AG08396 (cell line): Measurements from ENCODE around the gene RBM4.
"Not testable (repeated sequence)": the region's sequence is repeated elsewhere in the genome, so short reads cannot be mapped to it uniquely, and the experiment has no call there.

ENCODE experiments used
- DNase-seq: peaks from one replicate; pipeline ENCODE4 v3.0.0; 2012; ENCODE audit warnings: low spot score, mixed read lengths

The RBM4 gene

DNA sequence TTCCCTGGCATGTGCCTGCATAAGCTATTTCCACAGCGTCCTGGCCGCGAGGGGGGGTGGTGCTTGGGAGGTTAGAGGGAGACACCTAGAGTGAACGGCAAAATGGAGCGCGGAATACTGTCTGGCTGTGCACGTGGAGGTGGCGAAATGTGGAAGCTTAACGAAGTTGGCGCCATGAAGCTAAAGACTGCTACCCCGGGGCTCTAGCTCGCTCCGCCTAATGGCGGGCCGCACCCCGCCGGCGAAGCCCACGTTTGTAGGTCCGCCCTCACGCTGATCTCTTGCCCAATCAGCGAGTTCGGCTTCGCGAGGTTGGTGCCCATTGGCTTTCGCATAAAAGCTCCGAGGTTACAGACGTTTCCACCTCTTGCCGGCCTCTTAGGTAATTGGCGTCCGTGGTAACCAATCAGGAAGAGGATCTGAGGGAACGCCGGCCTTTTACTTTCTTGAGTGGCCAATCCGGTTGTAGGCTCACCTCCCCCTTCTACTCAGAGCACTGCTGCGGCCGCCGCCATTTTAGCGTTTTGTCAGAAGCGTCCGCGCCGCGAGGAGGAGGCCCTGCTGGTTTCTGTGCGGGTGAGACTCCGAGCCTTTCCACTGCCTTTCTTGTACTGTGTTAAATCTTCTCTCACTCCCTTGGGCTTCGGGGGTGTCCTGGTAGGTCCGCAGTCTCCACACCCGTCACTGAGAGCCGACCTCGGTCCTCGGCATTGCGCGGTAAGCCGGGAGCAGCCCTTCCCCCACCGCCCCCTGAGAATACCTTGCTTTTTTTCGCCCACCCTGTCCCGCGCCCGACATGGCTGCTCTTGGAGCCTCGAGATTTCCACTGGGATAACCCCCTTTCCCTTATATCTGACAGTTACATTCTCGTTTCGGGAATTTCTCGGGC lies at the start of gene RBM4:
RBM4 (plus strand) TSS at position 527 of the 889 bp plus-strand sequence. CDS start 1,009 bp downstream, outside the sequence.
- DNase-seq = peak; percentile 99

DNA sequence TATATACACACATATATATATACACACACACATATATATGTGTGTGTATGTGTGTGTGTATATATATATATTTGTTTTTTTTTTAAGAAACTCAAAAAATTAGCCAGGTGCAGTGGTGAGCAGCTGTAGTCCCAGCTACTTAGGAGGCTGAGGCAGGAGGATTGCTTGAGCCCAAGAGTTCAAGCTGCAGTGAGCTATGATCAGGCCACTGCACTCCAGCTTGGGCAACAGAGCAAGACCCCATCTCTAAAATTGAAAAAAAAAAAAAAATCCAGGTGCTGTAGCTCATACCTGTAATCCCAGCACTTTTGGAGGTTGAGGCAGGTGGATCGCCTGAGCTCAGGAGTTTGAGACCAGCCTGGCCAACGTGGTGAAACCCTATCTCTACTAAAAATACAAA lies 49.2 kb upstream of the RBM4 start:
- not testable (repeated sequence) for DNase-seq

GRCh38 chr11:66589996-66590675 lies 48.4 kb upstream of the RBM4 start:
- no peak for DNase-seq

- no peak for DNase-seq
Measured at GRCh38 chr11:66591175-66591574, 47.3 kb upstream of the RBM4 start.

- peak; percentile 100 for DNase-seq
Measured at GRCh38 chr11:66592457-66593302, 45.8 kb upstream of the RBM4 start, which contains the start of the genes CCDC87 and CCS. Gene CCDC87 (minus strand): TSS chr11:66593063. CDS start chr11:66593015, 48 bp downstream. Gene CCS (plus strand): TSS chr11:66593185. CDS start chr11:66593262, 77 bp downstream.

DNA sequence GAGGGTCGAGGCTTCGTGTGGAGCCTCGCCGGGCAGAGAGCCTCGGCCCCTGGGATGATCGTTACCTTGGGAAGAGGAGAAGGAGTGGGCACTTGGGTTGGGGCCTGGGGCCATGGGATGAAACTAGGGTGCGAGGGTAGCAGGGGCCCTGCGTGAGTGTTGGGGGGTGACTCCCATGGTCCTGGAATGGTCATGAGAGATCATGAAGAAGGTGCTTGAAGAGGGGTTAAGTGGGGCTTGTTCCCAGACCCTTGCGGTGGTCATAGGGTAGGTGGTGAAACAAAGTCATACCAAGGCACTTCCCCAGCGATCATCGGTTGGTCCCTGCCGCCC lies 45.2 kb upstream of the RBM4 start:
- DNase-seq = no peak

- DNase-seq = no peak
Measured at GRCh38 chr11:66593650-66594049, 44.9 kb upstream of the RBM4 start.

DNA sequence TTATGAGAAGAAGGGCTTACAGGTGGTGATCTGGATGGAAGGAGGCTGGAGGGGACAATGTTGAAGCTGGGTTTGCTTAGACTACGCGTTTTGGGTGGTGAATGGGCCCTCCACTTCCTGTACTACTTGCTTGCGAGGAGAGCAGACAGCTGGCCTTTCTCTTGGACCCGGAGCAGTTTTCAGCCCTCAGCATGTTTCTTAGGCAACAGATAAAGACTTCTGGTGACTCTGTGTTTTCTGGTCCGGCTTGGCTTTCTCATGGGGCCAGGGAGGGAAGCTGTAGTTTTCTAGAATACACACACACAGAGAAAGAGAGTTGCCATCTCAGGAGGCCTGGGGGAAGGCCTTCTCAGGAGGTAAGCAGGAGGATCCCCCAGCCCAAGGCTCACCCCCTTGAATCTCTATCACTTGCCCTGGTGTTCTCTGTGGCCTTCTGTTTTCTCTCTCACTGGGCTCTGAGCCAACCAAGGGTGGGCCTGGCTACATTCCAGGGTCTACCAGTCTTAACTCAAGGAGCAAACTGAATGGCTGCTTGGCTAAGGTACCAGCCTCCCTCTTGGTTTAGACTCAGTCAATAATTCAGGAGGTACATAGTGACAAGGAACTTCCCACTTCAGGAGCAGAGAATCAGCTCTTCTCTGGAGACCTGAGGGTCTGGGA lies 43.1 kb upstream of the RBM4 start:
- no peak for DNase-seq

DNA sequence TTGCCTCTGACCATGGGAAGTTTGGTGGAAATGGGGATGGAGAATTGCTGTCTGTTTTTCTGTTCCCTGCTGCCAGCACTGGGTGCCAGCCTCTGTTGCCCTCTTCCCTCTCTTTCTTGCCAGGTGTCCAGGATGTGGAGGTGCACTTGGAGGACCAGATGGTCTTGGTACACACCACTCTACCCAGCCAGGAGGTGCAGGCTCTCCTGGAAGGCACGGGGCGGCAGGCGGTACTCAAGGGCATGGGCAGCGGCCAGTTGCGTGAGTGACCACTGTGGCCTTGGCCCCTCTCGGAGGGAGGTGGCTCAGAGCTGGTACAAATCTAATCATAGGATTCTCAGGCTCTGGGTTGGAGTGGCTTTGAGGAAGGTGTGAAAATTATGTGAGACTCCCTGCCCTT lies 39.5 kb upstream of the RBM4 start:
- no peak for DNase-seq

- no peak for DNase-seq
Measured at GRCh38 chr11:66600219-66600618, 38.3 kb upstream of the RBM4 start.

DNA sequence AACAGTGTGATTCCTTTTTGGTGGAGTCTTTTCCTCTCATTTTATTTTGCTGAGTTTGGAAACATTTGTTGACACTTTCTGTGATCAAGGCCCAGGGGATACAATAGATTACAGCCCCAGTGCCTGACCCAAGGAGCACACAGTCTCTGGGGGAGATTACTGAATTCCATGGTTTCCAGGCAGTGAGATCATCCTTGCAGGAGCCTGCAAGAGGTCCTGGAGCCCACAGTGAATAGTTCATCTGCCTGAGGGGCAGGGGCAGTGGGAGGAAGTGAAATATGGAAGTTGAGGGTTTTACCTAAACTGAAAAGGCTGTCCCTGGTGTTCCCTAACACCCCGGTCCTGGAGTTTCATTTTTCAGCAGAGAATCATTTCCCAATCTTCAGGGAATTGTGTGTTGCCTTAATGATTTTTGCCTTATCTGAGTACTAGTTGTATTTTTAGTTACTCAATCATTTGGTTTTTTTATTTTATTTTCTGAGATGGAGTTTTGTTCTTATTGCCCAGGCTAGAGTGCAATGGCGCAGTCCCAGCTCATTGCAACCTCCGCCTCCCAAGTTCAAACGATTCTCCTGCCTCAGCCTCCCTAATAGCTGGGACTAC lies 37.8 kb upstream of the RBM4 start:
- no peak for DNase-seq

GRCh38 chr11:66603072-66603471 lies 35.4 kb upstream of the RBM4 start:
- no peak for DNase-seq

- no peak for DNase-seq
Measured at GRCh38 chr11:66604155-66604554, 34.3 kb upstream of the RBM4 start.

- DNase-seq = not testable (repeated sequence)
Measured at GRCh38 chr11:66606608-66607007, 31.9 kb upstream of the RBM4 start.

DNA sequence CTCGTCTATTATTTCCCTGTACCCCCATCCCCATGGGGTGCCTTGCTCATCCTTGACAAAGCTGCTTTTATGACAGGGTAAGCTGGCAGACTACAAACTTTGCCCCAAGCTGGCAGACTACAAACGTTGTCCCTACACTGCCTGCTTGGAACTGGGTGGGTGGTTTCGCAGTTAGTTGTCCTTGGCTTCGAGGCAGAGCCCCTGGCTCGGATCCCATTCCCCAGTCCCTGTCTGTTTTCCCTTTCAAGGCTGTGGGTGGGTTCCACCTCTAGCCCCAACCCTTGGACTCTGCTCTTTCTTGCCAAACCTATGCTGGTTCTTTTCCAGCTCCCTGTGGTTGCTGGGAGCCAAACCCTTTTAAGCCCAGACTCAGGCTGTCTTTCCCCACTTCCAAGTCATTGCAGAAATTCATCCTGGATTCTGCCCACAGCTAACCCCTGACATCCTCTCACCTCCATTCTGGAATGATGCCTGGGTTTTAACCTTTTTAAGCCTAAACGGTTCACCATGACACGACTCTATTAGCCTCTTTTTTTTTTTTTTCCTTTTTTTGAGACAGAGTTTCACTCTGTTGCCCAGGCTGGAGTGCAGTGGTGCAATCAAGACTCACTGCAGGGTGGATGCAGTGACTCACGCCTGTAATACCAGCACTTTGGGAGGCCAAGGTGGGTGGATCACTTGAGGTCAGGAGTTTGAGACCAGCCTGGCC lies 31.2 kb upstream of the RBM4 start:
- DNase-seq = peak; percentile 62

GRCh38 chr11:66609721-66610617 lies 28.5 kb upstream of the RBM4 start:
- DNase-seq = no peak

- DNase-seq = no peak
Measured at GRCh38 chr11:66612458-66612857, 26.0 kb upstream of the RBM4 start.

DNA sequence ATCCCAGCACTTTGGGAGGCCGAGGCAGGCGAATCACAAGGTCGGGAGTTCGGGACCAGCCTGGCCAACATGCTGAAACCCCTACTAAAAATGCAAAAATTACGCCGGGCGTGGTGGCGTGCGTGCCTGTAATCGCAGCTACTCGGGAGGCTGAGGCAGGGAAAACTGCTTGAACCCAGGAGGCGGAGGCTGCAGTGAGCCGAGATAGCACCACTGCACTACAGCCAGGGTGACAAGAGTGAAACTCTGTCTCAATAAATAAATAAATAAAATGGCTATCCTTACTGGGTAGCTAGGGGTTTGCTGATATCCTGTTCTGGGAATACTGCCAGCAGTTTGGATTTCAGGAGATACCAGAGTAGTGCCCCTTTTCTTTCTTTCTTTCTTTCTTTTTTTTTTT lies 24.4 kb upstream of the RBM4 start:
- no peak for DNase-seq

DNA sequence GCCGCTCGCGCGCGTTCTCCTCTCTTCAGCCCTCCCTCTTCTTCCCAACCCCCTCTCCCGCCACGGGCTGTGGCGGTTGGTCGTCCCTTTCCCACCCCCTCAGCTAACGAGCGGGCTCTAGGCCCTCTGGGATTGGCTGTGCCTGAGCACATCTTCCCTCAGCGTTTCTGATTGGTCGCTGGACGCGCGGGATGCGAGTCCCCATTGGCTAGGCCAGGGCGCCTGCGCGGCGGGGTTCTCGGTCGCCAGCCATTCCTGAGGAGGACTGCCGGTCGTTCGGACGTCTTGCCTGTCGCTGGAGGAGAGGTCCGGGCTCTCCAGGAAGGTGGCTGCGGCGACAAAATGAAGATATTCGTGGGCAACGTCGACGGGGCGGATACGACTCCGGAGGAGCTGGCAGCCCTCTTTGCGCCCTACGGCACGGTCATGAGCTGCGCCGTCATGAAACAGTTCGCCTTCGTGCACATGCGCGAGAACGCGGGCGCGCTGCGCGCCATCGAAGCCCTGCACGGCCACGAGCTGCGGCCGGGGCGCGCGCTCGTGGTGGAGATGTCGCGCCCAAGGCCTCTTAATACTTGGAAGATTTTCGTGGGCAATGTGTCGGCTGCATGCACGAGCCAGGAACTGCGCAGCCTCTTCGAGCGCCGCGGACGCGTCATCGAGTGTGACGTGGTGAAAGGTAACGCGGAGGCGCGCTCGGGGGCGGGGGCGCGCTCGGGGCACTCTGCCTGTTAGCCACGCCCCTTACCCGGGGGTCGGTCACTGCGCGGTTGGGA lies 21.9 kb upstream of the RBM4 start, which contains the start of gene RBM14:
RBM14 (plus strand) TSS at position 252 of the 776 bp plus-strand sequence; CDS start at position 343, 91 bp downstream.
- DNase-seq = peak; percentile 99
